HEK293T (cell line): Measurements from ENCODE around the gene FMNL1.

Experiments used
- ARNT ChIP-seq: fragments of 450-650 bp; IDR thresholded peaks from 2 replicates; pipeline ENCODE4 v1.6.1; 2017; ENCODE audit warnings: mild to moderate bottlenecking
- BHLHE40 ChIP-seq: fragments of 450-650 bp; IDR thresholded peaks from 2 replicates; pipeline ENCODE4 v1.6.1; 2016; ENCODE audit warnings: mild to moderate bottlenecking, moderate library complexity, borderline replicate concordance
- ELF4 ChIP-seq: fragments of 450-650 bp; IDR thresholded peaks from 2 replicates; pipeline ENCODE4 v1.6.1; 2017; ENCODE audit warnings: antibody characterized with exemption
- FOXK2 ChIP-seq: fragments of 450-650 bp; IDR thresholded peaks from 2 replicates; pipeline ENCODE4 v1.6.1; 2016; ENCODE audit warnings: mild to moderate bottlenecking
- FOXM1 ChIP-seq: fragments of 450-650 bp; IDR thresholded peaks from 2 replicates; pipeline ENCODE4 v1.6.1; 2017; ENCODE audit warnings: mild to moderate bottlenecking, borderline replicate concordance
- HDGF ChIP-seq: fragments of 450-650 bp; IDR thresholded peaks from 2 replicates; pipeline ENCODE4 v1.6.1; 2017; ENCODE audit warnings: antibody characterized with exemption, borderline replicate concordance
- L3MBTL2 ChIP-seq: fragments of 450-650 bp; conservative IDR thresholded peaks from 2 replicates; pipeline ENCODE4 v1.6.1; 2016; ENCODE audit warnings: mild to moderate bottlenecking
- SP1 ChIP-seq: fragments of 450-650 bp; IDR thresholded peaks from 2 replicates; pipeline ENCODE4 v1.6.1; 2017
- SUZ12 ChIP-seq: fragments of 450-650 bp; IDR thresholded peaks from 2 replicates; pipeline ENCODE4 v1.6.1; 2016; ENCODE audit warnings: mild to moderate bottlenecking
- TARDBP ChIP-seq: fragments of 450-650 bp; IDR thresholded peaks from 2 replicates; pipeline ENCODE4 v1.6.1; 2016
- ZNF384 ChIP-seq: fragments of 450-650 bp; IDR thresholded peaks from 2 replicates; pipeline ENCODE4 v1.6.1; 2016
- TF ChIP-seq, protein P1 (sequence below): fragments of 450-650 bp; IDR thresholded peaks from 2 replicates; pipeline ENCODE4 v1.6.1; 2016

DNA sequence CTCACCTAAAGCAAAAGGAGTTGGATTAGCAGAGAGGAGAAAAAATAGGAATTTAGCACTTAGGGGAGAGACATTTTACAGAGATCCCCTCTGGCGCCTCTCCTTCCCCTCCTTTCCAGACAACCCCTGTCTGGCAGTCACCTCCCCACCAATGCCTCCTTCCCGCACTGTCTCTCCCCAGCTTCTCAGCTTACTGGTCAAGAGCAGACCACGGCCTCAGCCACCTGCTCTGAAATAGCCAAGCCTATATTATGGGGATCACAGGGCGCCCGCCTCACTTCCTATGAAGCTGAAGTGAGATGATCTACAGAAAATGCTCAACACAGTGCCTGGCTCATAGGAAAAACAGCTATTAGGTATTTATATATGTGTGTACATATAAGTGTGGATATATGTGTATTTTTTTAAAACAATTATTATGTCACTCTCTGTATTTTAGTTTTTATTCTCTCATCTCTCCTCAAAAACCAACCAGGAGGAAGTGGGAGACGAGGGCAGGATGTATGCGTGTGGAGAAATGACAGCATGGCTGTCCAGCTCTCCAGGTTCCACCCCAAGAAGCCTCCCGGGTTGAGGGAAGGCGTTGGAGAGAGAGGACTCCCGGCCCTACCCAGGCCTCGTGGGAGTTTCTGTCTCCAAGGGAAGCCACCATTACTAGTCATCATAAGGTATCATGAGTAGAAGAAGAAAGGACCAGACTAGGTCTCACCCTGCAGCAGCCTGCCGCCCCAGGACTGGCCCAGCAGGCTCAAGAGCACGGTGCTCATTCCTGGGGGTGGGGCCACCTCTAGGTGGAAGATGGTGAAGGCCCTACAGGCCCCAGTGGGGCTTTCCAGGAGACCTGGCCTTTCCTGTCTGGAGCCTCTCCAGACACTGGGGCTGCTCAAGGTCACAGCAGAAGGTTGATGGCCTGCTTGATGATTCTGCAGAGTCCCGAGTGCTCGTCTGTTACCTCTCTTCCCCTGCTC lies 67.9 kb downstream of the FMNL1 start:
- TF ChIP-seq ELF4 (no peak), FOXK2 (no peak), HDGF (no peak), SP1 (no peak), FOXM1 (no peak), BHLHE40 (no peak), L3MBTL2 (no peak), SUZ12 (no peak), TARDBP (no peak), ZNF384 (no peak), ARNT (no peak)
- TF ChIP-seq, protein P1, sequence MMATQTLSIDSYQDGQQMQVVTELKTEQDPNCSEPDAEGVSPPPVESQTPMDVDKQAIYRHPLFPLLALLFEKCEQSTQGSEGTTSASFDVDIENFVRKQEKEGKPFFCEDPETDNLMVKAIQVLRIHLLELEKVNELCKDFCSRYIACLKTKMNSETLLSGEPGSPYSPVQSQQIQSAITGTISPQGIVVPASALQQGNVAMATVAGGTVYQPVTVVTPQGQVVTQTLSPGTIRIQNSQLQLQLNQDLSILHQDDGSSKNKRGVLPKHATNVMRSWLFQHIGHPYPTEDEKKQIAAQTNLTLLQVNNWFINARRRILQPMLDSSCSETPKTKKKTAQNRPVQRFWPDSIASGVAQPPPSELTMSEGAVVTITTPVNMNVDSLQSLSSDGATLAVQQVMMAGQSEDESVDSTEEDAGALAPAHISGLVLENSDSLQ = no peak
